Activated naive CD4-positive, alpha-beta T cell treated with anti-CD3 and anti-CD28 coated beads, Interleukin-2, amount 50 U/mL, for 72 hours (primary cell): ENCODE data around the gene CFAP97D2. TPM values are rescaled to one million over a fixed set of nuclear protein-coding genes. Genes with fewer than 3 reads are reported as not detected.
A peak's percentile ranks its signal among the peaks of the same experiment; 100 is the strongest.
"Not testable (repeated sequence)": the region's sequence is repeated elsewhere in the genome, so short reads cannot be mapped to it uniquely, and the experiment has no call there.

Source experiments
- ATAC-seq, 2 donors: fragments of 150-1000 bp; cut with Tn5 transposase; 2 replicates each; pipeline ENCODE4 v1.10.0; 2021; ENCODE audit warnings: mild to moderate bottlenecking in 2 of 2, moderate library complexity in 2 of 2
- DNase-seq, 2 donors: peaks; one replicate each; pipeline ENCODE4 v3.0.0; 2021 to 2022; ENCODE audit warnings: low spot score in 2 of 2
- H3K27ac Mint-ChIP-seq, 2 donors: one replicate each; pipeline ENCODE4 v1.8.0; 2022; ENCODE audit warnings: mild to moderate bottlenecking in 2 of 2, mixed read lengths in 2 of 2
- H3K36me3 Mint-ChIP-seq, 2 donors: one replicate each; pipeline ENCODE4 v1.8.0; 2022; ENCODE audit warnings: mixed read lengths in 2 of 2
- H3K9me3 Mint-ChIP-seq, 2 donors: one replicate each; pipeline ENCODE4 v1.8.0; 2022; ENCODE audit warnings: mixed read lengths in 2 of 2
- total RNA-seq, 2 donors: library from RNA; stranded (reverse); gene quantifications; one replicate each; pipeline ENCODE4 v1.2.3, GENCODE V29; 2022

CFAP97D2 gene
- total RNA-seq, 2 donors from 2014 or later: not detected

GRCh38 chr13:114234266-114234644 lies 55.2 kb downstream of the CFAP97D2 start:
- peaks cover 23 to 28% of the 10 kb centered on the region in 2 donors for H3K36me3 Mint-ChIP-seq
- H3K9me3 Mint-ChIP-seq: peaks cover 0 to 4% of the 10 kb centered on the region in 2 donors
- ATAC-seq: no peak
- DNase-seq: no peak
- peak overlapping the region; percentile 78 to 85 for H3K27ac Mint-ChIP-seq

- peak; percentile 94 to 95 for ATAC-seq
- H3K9me3 Mint-ChIP-seq: peaks cover 0 to 4% of the 10 kb centered on the region in 2 donors
- H3K27ac Mint-ChIP-seq: peak within 1 kb of the TSS; percentile 85 to 92
Measured at GRCh38 chr13:114234645-114235421, 55.8 kb downstream of the CFAP97D2 start, which contains the start of gene CDC16. TSS of gene CDC16 (plus strand) at chr13:114234897. CDS start at chr13:114235085, 188 bp downstream.

GRCh38 chr13:114235697-114236096 lies 56.6 kb downstream of the CFAP97D2 start:
- Mint-ChIP-seq H3K27ac (peak overlapping the region; percentile 85 to 92), H3K9me3 (peaks cover 0 to 4% of the 10 kb centered on the region in 2 donors), H3K36me3 (peaks cover 28 to 29% of the 10 kb centered on the region in 2 donors)
- DNase-seq: no peak
- ATAC-seq: no peak

More at GRCh38 chr13:114234645-114235421, 55.8 kb downstream of the CFAP97D2 start, which contains the start of gene CDC16:
- H3K36me3 Mint-ChIP-seq: peaks cover 28 to 29% of the 10 kb centered on the region in 2 donors
- peak; percentile 82 to 88 for DNase-seq

GRCh38 chr13:114236227-114236626 lies 57.2 kb downstream of the CFAP97D2 start:
- H3K27ac Mint-ChIP-seq: peak overlapping the region; percentile 85 to 92
- ATAC-seq (no peak), DNase-seq (no peak)
- H3K36me3 Mint-ChIP-seq: peaks cover 28 to 31% of the 10 kb centered on the region in 2 donors
- peaks cover 0 to 4% of the 10 kb centered on the region in 2 donors for H3K9me3 Mint-ChIP-seq

GRCh38 chr13:114237415-114238112 lies 58.5 kb downstream of the CFAP97D2 start:
- Mint-ChIP-seq H3K36me3 (peaks cover 28 to 41% of the 10 kb centered on the region in 2 donors), H3K27ac (peak overlapping the region; percentile 6 to 30), H3K9me3 (peaks cover 0 to 4% of the 10 kb centered on the region in 2 donors)
- ATAC-seq: no peak
- no peak for DNase-seq

- H3K9me3 Mint-ChIP-seq: no peaks in the 10 kb centered on the region
- no peak overlapping the region for H3K27ac Mint-ChIP-seq
- no peak for DNase-seq
- no peak for ATAC-seq
- peaks cover 19 to 47% of the 10 kb centered on the region in 2 donors for H3K36me3 Mint-ChIP-seq
Measured at GRCh38 chr13:114241918-114242317, 62.9 kb downstream of the CFAP97D2 start.

GRCh38 chr13:114243971-114244370 lies 64.9 kb downstream of the CFAP97D2 start:
- H3K9me3 Mint-ChIP-seq: no peaks in the 10 kb centered on the region
- H3K27ac Mint-ChIP-seq: peak overlapping the region in 1 of 2 donors; percentile 85
- peaks cover 8 to 34% of the 10 kb centered on the region in 2 donors for H3K36me3 Mint-ChIP-seq
- no peak for ATAC-seq
- no peak for DNase-seq

- DNase-seq: no peak
- H3K27ac Mint-ChIP-seq: no peak overlapping the region
- no peak for ATAC-seq
- no peaks in the 10 kb centered on the region for H3K9me3 Mint-ChIP-seq
- H3K36me3 Mint-ChIP-seq: peaks cover 5 to 28% of the 10 kb centered on the region in 2 donors
Measured at GRCh38 chr13:114244637-114245036, 65.6 kb downstream of the CFAP97D2 start.

GRCh38 chr13:114248011-114248410 lies 69.0 kb downstream of the CFAP97D2 start:
- ATAC-seq (no peak), DNase-seq (no peak)
- Mint-ChIP-seq H3K27ac (no peak overlapping the region), H3K36me3 (peaks cover 5 to 22% of the 10 kb centered on the region in 2 donors), H3K9me3 (no peaks in the 10 kb centered on the region)

- ATAC-seq: no peak
- H3K27ac Mint-ChIP-seq: no peak overlapping the region
- no peaks in the 10 kb centered on the region for H3K9me3 Mint-ChIP-seq
- H3K36me3 Mint-ChIP-seq: peaks cover 5 to 13% of the 10 kb centered on the region in 2 donors
- DNase-seq: no peak
Measured at GRCh38 chr13:114249077-114249476, 70.0 kb downstream of the CFAP97D2 start.

- not testable (repeated sequence) for DNase-seq, ATAC-seq, H3K9me3 Mint-ChIP-seq
Measured at GRCh38 chr13:114251639-114252440, 72.8 kb downstream of the CFAP97D2 start.

GRCh38 chr13:114256547-114256946 lies 77.5 kb downstream of the CFAP97D2 start:
- ATAC-seq (no peak), DNase-seq (no peak)
- Mint-ChIP-seq H3K27ac (peak overlapping the region in 1 of 2 donors; percentile 45), H3K9me3 (no peaks in the 10 kb centered on the region), H3K36me3 (peaks cover 21 to 24% of the 10 kb centered on the region in 2 donors)

More at GRCh38 chr13:114251639-114252440, 72.8 kb downstream of the CFAP97D2 start:
- not testable (repeated sequence) for H3K27ac Mint-ChIP-seq
- peaks cover 11 to 19% of the 10 kb centered on the region in 2 donors for H3K36me3 Mint-ChIP-seq

- DNase-seq (no peak), ATAC-seq (no peak)
- Mint-ChIP-seq H3K36me3 (peaks cover 23 to 24% of the 10 kb centered on the region in 2 donors), H3K9me3 (no peaks in the 10 kb centered on the region), H3K27ac (peak overlapping the region in 1 of 2 donors; percentile 47)
Measured at GRCh38 chr13:114257014-114257413, 78.0 kb downstream of the CFAP97D2 start.

- no peak for ATAC-seq
- H3K9me3 Mint-ChIP-seq: no peaks in the 10 kb centered on the region
- H3K36me3 Mint-ChIP-seq: peaks cover 26 to 35% of the 10 kb centered on the region in 2 donors
- no peak for DNase-seq
- no peak overlapping the region for H3K27ac Mint-ChIP-seq
Measured at GRCh38 chr13:114258589-114258988, 79.5 kb downstream of the CFAP97D2 start.

GRCh38 chr13:114259374-114259773 lies 80.3 kb downstream of the CFAP97D2 start:
- no peak overlapping the region for H3K27ac Mint-ChIP-seq
- DNase-seq: no peak
- no peaks in the 10 kb centered on the region for H3K9me3 Mint-ChIP-seq
- ATAC-seq: no peak
- peaks cover 28 to 37% of the 10 kb centered on the region in 2 donors for H3K36me3 Mint-ChIP-seq

GRCh38 chr13:114259974-114260373 lies 80.9 kb downstream of the CFAP97D2 start:
- H3K36me3 Mint-ChIP-seq: peaks cover 22 to 33% of the 10 kb centered on the region in 2 donors
- no peaks in the 10 kb centered on the region for H3K9me3 Mint-ChIP-seq
- DNase-seq (no peak), ATAC-seq (no peak)
- H3K27ac Mint-ChIP-seq: peak overlapping the region in 1 of 2 donors; percentile 11
